GM12878 (cell line): ENCODE data around the gene PLEKHG1. TPM values are rescaled to one million over a fixed set of nuclear protein-coding genes. Genes with fewer than 3 reads are reported as not detected.

Source experiments
- ATAC-seq: fragments of 200-7000 bp; cut with Tn5 transposase; 3 replicates; pipeline ENCODE4 v1.9.1; 2020; ENCODE audit warnings: mild to moderate bottlenecking, moderate library complexity
- BruUV-seq: library from RNA; stranded (reverse); fragments of 400-500 nt; replicated peaks from 2 replicates; lab custom pipeline; 2021; lab: Mats Ljungman, UMichigan
- CTCF ChIA-PET: fragments of 300-600 bp; sonication (Branson Sonifier 250); formaldehyde crosslinking; extraction: SDS; loops from one replicate; lab custom pipeline; 2021; ENCODE audit warnings: inconsistent platforms; lab: Yijun Ruan, JAX
- POLR2A ChIA-PET: fragments of 350-600 bp; formaldehyde crosslinking; extraction: SDS; loops from one replicate; lab custom pipeline; 2021; ENCODE audit warnings: inconsistent platforms; lab: Charles Lee
- RAD21 ChIA-PET: fragments of 300-600 bp; sonication (Branson Sonifier 250); formaldehyde crosslinking; loops from one replicate; lab custom pipeline; 2023; ENCODE audit warnings: antibody characterized with exemption; ENCODE audit not compliant: unreplicated experiment; lab: Charles Lee
- SMC1A ChIA-PET: fragments of 300-600 bp; sonication (Branson Sonifier 250); formaldehyde crosslinking; loops from one replicate; lab custom pipeline; 2023; ENCODE audit not compliant: unreplicated experiment, uncharacterized antibody; lab: Charles Lee
- DNase-seq: peaks from one replicate; pipeline ENCODE4 v3.0.0-alpha.2; 2011; ENCODE audit warnings: low read depth, low spot score
- FAIRE-seq: peaks from 3 replicates; lab custom pipeline; 2011; peaks lifted over from hg19 to GRCh38; lab: Jason Lieb, UNC
- H2AFZ ChIP-seq: 2 replicates; pipeline ENCODE4 v1.6.0; 2011; ENCODE audit warnings: low read depth, low read length, control low read depth; ENCODE audit not compliant: control insufficient read depth
- H3K27ac ChIP-seq: 2 replicates; pipeline ENCODE4 v1.5.1; 2011; ENCODE audit warnings: control low read depth; ENCODE audit not compliant: control insufficient read depth, insufficient read depth
- H3K27me3 ChIP-seq, 2 experiments: replicated peaks in 1 of 2; 2 replicates each; pipeline versions ENCODE4 v1.6.0 to v1.6.1; 2011; ENCODE audit warnings: low read length in 1 of 2; ENCODE audit not compliant: control insufficient read depth in 2 of 2, insufficient read depth in 2 of 2
- H3K36me3 ChIP-seq, 2 experiments: 2 replicates each; pipeline ENCODE4 v1.5.1; 2011; ENCODE audit warnings: low read length in 1 of 2; ENCODE audit not compliant: control insufficient read depth in 2 of 2, insufficient read depth in 2 of 2
- H3K4me1 ChIP-seq: 2 replicates; pipeline ENCODE4 v1.6.1; 2011; ENCODE audit warnings: mild to moderate bottlenecking, low read length, moderate library complexity, mixed read lengths; ENCODE audit not compliant: control insufficient read depth, insufficient read depth
- H3K4me2 ChIP-seq: 2 replicates; pipeline ENCODE4 v1.6.0; 2011; ENCODE audit warnings: control low read depth; ENCODE audit not compliant: control insufficient read depth, insufficient read depth
- H3K4me3 ChIP-seq: fragments of 200-600 bp; sonication (generic); 2 replicates; pipeline ENCODE4 v1.5.1; 2016
- H3K79me2 ChIP-seq: 2 replicates; pipeline ENCODE4 v1.6.0; 2011; ENCODE audit warnings: low read length; ENCODE audit not compliant: control insufficient read depth, insufficient read depth
- H3K9ac ChIP-seq: 2 replicates; pipeline ENCODE4 v1.8.0; 2011; ENCODE audit warnings: low read length, control low read depth, mixed read lengths; ENCODE audit not compliant: control insufficient read depth, insufficient read depth
- H3K9me3 ChIP-seq: replicated peaks from 3 replicates; pipeline ENCODE4 v1.5.1; 2011; ENCODE audit warnings: mild to moderate bottlenecking, low read length; ENCODE audit not compliant: control insufficient read depth, insufficient read depth
- H4K20me1 ChIP-seq: 2 replicates; pipeline ENCODE4 v1.6.0; 2011; ENCODE audit not compliant: control insufficient read depth, insufficient read depth
- CTCF ChIP-seq, 3 experiments: IDR thresholded peaks in 2 of 3; conservative IDR thresholded peaks in 1 of 3; 2 replicates each; pipeline ENCODE4 v1.5.1; 2011; ENCODE audit warnings: low read depth in 3 of 3, low read length in 3 of 3, mild to moderate bottlenecking in 3 of 3, control low read depth in 2 of 3, moderate library complexity in 2 of 3, inconsistent platforms in 1 of 3, mixed read lengths in 1 of 3; ENCODE audit not compliant: control insufficient read depth in 2 of 3, insufficient read depth in 1 of 3; ENCODE audit errors: extremely low read depth in 1 of 3
- FOXM1 ChIP-seq: IDR thresholded peaks from 2 replicates; pipeline ENCODE4 v1.6.1; 2012; ENCODE audit warnings: low read depth, mild to moderate bottlenecking, inconsistent platforms, low read length, moderate library complexity
- NR2F1 ChIP-seq: fragments of 450-650 bp; conservative IDR thresholded peaks from 2 replicates; pipeline ENCODE4 v1.6.1; 2017; ENCODE audit warnings: mild to moderate bottlenecking
- RELA ChIP-seq: fragments of 450-650 bp; IDR thresholded peaks from 2 replicates; pipeline ENCODE4 v1.8.0; 2014; ENCODE audit warnings: borderline replicate concordance; ENCODE audit not compliant: partially characterized antibody
- ZBTB4 ChIP-seq: fragments of 450-650 bp; formaldehyde crosslinking; IDR thresholded peaks from 2 replicates; pipeline ENCODE4 v1.4.0; 2022; ENCODE audit warnings: mild to moderate bottlenecking, moderate library complexity
- WGBS: methylation state at CpG from one replicate; pipeline ENCODE4 v1.1.6; 2016; ENCODE audit warnings: low lambda C conversion rate; ENCODE audit not compliant: insufficient replicate concordance, insufficient coverage; ENCODE audit errors: missing lambda C conversion rate; 5-methylcytosine and 5-hydroxymethylcytosine counted together
- in situ Hi-C: fragments of 300-500 bp; cut with MboI; formaldehyde crosslinking; loops from 9 replicates; pipeline ENCODE4 v1.14.3; 2018; ENCODE audit warnings: mixed read lengths
- intact Hi-C: fragments of 100-400 bp; cut with micrococcal nuclease; formaldehyde crosslinking; loops from one replicate; pipeline ENCODE4 v1.14.2; 2022; ENCODE audit not compliant: unreplicated experiment
- polyA plus RNA-seq, 11 experiments: library from polyadenylated mRNA; depleted of rRNA in 4 of 11; unstranded in 6 of 11; stranded (reverse) in 5 of 11; fragments of >200 nt; fragmentation: Nextera tagmentation in 4 of 11; fragmentation: Illumina TruSeq in 1 of 11; extraction: Ambion mirVana in 4 of 11; extraction: Trizol in 1 of 11; gene quantifications; 1 replicate in 1 of 11; 2 replicates in 10 of 11; pipeline versions ENCODE4 v1.2.1 to v1.2.3, GENCODE V29; 2011 to 2016; ENCODE audit warnings: inconsistent platforms in 2 of 11, missing spikeins in 2 of 11, low read depth in 1 of 11
- total RNA-seq, 4 experiments: library from RNA; depleted of rRNA in 3 of 4; stranded (reverse); fragments of >200 nt in 3 of 4; fragmentation: Illumina TruSeq in 1 of 4; extraction: Trizol in 1 of 4; gene quantifications; 2 replicates each; pipeline versions ENCODE4 v1.2.1 to v1.2.3, GENCODE V29; 2013 to 2021

PLEKHG1 gene
- total and polyA plus RNA-seq, 10 of the 15 experiments (the other 5 are each of a cell fraction or from before 2014, with no cell fraction given): 0.77 to 17.2 (median 4.9) TPM

- H3K4me2 ChIP-seq: peak overlapping the region; percentile 85
- SMC1A ChIA-PET: interaction anchor here (0.6 to 8.2 kb wide), 14 partner anchors 10 to 214 kb away, joined by 3 to 52 read pairs (median 9); partner anchors contain the start of gene PLEKHG1
- RAD21 ChIA-PET: interaction anchor here (0.8 to 8.9 kb wide), 15 partner anchors 10 to 183 kb away, joined by 3 to 73 read pairs (median 4); partner anchors contain the start of gene PLEKHG1
- 73% methylated on average over 9 of the region's 9 CpGs for WGBS
- no peaks in the 10 kb centered on the region for H3K9me3 ChIP-seq
- no peaks in the 10 kb centered on the region for H3K36me3 ChIP-seq
- CTCF ChIA-PET: interaction anchor here (0.6 to 2.1 kb wide), 10 partner anchors 10 to 299 kb away, joined by 3 to 14 read pairs (median 4); no protein-coding TSS in a partner anchor
- TF ChIP-seq CTCF (IDR thresholded peaks at IDR 0.05 in 2 of 3, conservative IDR thresholded peaks at IDR 0.05 in 1 of 3; ENCODE audit: control insufficient read depth in 2 of 3, extremely low read depth in 1 of 3, insufficient read depth in 1 of 3, low read depth in 3 of 3, low read length in 3 of 3) (no peak), NR2F1 (no peak), RELA (no peak), FOXM1 (no peak), ZBTB4 (CRISPR knock-in tag) (no peak)
- H3K79me2 ChIP-seq: peaks cover 24% of the 10 kb centered on the region
- FAIRE-seq (no peak), DNase-seq (no peak), ATAC-seq (peak; percentile 10; the same call in 2 of the 3 replicates)
- H3K27me3 ChIP-seq: no peaks in the 10 kb centered on the region; a peak in 1 of 4 replicates
- peak overlapping the region; percentile 69 for H3K27ac ChIP-seq
- POLR2A ChIA-PET: interaction anchor here (0.8 to 3.5 kb wide), 10 partner anchors 9 to 183 kb away, joined by 3 to 19 read pairs (median 4); partner anchors contain the start of gene PLEKHG1
- H4K20me1 ChIP-seq: no peaks in the 10 kb centered on the region
- H2AFZ ChIP-seq: no peak overlapping the region
- in situ Hi-C loops: no loop called here
- peak overlapping the region; percentile 71; the same call in 1 of the 2 replicates for H3K4me3 ChIP-seq
- no TSS peak for BruUV-seq
- H3K9ac ChIP-seq: peak overlapping the region; percentile 40
- intact Hi-C loops: no loop called here
- H3K4me1 ChIP-seq: peaks cover 24% of the 10 kb centered on the region
Measured at GRCh38 chr6:150631984-150632642, 32.4 kb downstream of the PLEKHG1 start.
